Activated T-cell treated with anti-CD3 and anti-CD28 coated beads for 1 hour (primary cell): Measurements from ENCODE around the gene TXNRD2.
"Not testable (repeated sequence)": the region's sequence is repeated elsewhere in the genome, so short reads cannot be mapped to it uniquely, and the experiment has no call there.

Experiments
- DNase-seq: peaks from one replicate; pipeline ENCODE4 v3.0.0-alpha.2; 2020; ENCODE audit warnings: low read depth

TXNRD2 gene

DNA sequence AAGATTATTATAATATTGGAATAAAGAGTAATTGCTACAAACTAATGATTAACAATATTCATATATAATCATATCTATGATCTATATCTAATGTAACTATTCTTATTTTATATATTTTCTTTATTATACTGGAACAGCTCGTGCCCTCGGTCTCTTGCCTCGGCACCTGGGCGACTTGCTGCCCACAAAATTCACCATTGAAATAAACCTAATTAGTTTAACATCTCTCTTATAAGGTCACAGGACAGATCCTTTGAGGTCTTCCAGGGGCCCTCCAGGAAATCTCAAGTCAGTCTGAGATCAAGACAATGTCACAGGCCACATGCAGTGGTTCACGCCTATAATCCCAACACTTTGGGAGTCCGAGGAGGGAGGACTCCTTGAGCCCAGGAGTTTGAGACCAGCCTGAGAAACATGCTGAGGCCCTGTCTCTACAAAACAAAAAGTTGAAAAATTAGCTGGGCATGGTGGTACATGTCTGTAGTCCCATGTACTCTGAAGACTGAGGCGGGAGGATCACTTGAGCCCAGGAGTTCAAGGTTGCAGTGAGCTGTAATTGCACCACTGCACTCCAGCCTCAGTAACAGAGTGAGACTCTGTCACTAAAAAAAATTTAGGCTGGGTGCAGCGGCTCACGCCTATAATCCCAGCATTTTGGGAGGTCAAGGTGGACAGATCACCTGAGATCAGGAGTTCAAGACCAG, 6.6 kb upstream of the TXNRD2 start:
- DNase-seq = no peak

DNA sequence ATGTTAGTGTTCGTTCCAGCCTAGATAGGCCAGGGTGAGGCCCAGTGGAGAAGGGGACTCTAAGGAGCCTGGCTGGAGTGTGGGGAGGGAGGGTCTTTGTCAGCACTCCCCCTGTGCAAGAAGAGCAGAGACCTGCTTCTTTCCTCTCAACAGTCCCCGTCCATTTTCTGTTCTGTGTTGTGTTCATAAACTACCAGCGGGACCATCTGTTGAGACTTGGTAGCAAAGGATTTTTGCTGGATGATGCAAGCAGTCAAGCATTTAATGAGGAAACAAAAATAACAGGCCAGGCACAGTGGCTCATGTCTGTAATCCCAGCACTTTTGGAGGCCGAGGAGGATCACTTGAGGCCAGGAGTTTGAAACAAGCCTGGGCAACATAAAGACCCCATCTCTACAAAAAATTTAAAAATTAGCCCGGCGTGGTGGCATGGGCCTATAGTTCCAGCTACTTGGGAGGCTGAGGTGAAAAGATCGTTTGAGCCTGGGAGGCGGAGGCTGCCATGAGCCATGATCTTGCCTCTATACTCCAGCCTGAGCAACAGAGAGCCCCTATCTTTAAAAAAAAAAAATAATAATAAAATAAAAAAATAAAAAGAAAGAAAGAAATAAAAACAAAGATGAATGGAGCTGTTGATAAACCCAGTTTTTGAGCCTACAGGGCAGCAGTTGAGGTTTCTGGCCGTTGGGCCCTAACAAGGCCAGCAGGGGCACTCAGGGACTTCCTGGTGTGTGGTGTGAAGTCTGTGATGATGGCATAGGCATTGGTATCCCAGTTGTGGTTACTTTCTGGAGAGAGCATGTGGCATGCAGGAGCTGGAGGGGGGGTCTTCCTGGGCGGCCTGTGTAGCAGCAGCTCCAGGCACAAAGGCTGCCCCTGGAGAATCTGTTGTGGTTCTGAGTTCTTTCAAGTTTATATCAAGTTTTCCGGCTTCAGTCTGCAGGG, 1.7 kb upstream of the TXNRD2 start:
- no peak for DNase-seq

DNA sequence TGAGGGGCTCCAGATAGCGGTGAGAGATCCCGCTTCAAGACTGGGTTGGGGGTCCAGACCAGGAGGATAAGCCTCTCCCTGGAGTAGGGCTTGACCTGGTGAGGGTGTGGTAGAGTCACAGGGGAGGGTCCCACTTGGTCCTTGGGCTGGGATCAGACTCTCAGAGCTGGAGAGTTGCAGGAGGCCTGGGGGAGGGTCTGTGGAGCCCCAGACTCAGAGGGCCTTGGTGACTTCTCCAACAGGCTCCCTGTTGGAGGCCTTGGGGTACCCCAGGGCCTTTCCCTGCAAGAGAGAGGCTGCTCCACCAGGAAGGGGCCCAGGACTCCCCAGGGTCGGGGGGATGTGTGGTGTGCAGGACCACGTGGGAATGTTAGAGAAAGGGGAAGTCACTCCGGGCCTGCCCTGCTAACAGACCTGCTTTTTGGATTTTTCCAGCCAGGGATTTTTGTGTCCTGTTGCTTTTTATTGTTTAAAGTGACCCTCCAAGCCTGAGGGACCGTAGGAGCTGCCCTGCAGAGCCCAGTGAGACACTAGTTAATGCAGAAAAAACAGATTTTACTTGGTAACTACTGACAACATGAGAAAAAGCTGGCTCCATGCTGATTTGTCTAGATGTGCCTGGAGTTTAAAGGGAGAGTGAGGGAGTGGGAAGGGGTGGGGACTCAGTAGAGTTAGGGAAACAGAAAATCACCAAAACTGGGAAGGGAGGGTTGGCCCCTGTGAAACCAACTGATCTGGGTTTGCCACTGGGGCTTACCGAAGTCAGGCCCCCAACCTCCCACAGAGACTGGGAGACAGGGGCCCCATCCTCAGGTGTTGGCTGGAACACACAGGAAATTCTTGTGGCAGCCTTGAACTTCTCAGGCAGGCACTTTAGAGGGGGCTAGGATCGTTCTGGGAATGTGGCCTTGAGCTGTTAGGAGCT, 801 bp upstream of the TXNRD2 start:
- DNase-seq = no peak

DNA sequence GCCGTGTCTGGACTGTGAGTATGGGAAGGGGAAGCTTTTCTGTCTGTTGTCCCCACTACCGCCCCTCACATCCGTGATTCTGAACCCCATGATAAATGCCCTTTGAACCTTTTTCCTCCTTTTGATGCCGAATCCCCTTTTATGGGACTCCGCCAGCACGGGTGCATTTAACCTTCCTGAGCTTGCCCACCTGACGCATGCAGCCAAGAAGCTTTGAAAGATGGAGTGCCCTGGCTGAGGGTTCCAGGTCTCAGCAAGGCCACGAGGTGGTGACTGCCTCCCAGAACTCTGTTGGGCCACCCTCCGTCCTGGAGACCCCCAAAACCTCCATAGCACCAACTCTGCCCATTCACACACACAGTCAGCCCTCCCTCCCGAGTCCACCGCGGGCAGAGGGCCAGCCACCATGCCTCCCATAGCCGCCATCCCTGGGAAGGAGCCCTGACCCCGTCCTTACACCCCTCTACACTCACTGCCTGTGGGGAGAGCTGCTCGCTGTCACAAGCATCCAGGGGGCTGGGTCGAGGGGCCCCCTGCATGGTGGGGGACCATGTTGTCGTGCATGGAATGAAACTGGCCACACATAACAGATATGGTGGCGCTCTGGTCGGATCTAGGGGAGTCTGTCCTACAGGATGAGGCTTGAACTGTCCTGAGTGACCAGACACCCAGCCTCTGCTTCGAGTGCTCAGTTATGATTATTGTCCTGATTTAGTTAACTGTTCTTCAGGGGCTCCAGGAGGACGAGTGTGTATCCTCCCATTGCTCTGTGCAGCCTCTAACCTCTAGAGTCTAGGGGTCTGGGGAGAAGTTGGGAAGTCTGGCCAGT, 868 bp downstream of the TXNRD2 start:
- DNase-seq = no peak

DNA sequence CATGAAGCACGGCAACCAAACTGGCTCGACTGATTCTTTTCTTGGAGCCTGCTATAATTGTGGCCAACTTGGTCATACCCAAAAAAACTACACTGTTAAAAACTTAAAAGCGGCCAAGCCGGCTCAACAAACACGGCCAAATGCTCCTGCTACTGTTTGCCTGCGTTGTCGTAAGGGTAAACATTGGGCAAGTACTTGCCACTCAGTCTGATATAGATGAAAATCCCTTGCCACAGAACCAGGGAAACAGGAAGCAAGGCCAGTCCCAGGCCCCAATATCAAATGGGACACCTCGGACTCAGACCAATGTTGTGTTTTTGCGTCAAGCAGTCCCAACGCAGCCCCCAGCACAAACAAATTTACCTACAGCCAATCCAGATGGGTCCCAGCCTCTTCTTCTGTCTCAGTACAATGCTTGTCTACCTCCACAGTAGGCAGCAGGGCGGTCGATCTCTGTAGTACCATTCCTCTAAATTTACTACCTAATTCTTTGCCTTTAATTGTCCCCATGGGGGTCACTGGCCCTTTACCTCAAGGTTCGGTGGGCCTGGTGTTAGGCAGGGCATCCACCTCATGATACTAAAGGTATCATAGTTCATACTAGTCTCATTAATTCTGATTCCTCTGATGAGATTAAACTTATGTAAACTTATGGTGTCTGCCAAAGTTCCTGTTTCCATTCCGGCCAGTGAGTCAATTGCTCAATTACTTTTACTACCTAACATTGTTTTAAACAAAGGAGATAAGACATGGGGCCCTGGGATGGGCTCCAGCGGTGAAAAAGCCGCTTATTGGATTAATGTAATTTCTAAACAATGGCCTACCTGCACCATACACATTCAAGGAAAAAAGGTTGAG, 3.8 kb downstream of the TXNRD2 start:
- no peak for DNase-seq

DNA sequence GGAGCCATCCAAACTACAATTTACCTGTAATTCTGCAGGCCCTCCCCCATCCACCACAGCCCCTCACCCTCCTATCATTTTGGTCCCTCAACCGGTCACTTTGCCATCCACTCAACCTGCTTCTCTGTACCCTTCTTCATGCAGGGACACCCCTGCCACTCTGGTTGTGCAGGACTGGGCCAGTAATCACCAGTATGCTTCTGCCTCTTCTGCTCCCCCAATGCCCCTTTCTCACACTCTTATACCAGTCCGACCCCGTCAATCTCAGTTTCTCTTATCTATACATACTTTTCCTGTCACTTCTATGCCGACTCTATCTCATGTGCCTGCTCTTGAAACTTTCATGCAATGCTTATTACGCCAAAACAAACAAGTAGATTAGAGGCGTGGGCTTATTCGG, 5.1 kb downstream of the TXNRD2 start:
- DNase-seq = no peak

DNA sequence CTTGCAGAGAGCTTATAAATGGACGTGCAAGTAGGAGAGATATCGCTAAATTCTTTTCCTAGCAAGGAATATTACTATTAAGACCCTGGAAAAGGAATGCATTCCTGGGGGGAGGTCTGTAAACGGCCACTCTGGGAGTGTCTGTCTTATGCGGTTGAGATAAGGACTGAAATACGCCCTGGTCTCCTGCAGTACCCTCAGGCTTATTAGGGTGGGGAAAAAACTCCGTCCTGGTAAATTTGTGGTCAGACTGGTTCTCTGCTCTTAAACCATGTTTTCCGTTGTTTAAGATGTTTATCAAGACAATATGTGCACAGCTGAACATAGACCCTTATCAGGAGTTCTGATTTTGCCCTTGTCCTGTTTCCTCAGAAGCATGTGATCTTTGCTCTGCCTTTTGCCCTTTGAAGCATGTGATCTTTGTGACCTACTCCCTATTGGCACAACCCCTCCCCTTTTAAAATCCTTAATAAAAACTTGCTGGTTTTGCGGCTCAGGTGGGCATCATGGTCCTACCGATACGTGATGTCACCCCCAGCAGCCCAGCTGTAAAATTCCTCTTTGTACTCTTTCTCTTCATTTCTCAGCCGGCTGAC, 6.4 kb downstream of the TXNRD2 start:
- not testable (repeated sequence) for DNase-seq

DNA sequence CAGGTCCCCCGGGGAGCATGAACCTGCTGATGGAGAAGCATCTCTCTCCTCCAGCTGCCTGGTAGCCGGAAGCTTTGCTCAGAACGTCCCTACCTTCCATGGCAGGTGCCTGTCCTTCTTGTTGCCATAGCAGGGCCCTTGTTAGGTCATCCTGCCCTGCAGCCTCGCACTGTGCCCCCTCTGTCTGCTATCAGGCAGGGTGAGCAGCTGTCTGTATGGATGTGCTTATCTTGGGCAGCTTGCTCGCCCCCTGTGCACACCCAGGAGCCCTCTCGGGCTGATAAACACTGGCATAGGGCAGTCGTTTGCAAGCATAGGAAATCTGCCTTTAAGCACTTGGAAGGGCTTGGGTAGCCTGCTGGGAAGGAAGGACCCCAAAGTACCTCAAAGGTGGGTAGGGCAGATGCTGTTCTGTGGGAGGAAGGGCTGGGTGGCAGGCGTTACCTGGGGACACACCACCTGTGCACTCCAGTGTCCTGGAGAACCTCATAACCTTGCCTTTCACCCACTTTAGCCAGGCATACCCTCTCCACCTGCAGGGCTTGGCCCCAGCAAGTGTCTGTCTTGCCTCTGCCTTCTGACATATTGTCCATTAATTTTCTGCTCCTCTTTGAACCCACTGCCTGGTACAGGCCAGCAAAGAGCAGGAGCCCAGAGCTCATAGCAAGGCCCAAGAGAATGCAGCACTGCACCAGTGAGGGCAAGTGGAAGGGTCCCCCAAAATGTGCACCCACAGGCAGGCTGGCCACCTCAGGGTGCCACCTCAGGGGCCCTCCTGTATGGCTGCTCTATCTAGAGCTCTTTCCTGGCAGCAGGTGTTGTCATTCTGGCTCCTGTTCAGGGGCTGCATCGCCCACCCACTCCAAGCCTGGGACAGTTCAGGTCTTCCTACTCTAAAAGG, 8.0 kb downstream of the TXNRD2 start:
- DNase-seq = no peak

DNA sequence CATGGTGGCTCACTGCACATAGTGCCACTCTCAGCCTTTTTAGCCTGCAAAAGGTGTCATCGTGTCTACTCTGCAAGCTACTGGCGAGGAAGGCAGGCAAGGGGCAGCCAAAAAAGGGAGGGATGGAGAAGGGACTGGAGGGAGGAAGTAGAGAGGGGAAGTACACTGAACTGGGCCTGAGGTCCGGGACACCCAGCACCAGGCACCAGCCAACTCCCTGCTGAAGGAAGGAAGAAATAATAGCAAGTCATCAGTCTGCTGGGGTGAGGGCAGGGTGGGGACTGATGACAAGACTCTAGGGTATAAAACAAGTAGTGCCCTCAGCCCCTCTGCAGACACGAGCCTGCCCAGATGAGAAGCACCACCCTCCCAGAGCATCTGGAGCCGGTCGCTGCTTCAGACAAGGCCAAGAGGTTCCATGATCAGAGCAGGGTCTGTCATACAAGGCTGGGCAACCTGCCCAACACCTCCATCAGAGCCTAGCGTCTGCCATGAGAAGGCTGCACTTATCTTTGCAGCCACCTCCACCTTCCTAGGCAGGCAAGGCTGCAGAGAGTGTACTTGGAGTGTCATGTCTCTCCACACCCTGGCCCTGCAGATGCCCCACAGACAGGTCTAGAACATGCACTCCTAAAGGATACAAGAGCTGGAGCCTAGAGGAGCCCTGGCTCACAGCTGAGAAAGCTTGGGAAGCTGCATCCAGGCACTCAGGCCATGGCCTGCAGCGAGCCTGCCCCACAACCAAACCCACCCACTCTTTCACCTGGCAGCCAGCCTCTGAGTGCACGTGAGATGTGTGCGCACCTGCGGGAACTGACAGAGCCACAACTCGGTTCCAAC, 9.0 kb downstream of the TXNRD2 start:
- DNase-seq = no peak

DNA sequence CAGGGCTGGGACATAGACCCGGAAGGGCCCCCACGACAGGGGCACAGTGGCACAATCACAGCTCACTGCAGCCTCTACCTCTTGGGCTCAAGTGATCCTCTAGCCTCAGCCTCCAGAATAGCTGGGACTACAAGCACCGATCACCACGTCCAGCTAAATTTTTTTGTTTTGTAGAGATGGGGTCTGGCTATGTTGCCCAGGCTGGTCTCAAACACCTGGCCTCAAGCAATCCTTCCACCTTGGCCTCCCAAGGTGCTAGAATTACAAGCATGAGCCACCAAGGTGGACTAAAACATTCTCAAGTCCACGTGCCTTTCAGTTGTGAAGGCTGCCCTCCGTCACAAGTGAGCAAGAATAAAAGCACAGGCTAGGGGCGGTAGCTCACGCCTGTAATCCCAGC, 10.1 kb downstream of the TXNRD2 start:
- DNase-seq = no peak

DNA sequence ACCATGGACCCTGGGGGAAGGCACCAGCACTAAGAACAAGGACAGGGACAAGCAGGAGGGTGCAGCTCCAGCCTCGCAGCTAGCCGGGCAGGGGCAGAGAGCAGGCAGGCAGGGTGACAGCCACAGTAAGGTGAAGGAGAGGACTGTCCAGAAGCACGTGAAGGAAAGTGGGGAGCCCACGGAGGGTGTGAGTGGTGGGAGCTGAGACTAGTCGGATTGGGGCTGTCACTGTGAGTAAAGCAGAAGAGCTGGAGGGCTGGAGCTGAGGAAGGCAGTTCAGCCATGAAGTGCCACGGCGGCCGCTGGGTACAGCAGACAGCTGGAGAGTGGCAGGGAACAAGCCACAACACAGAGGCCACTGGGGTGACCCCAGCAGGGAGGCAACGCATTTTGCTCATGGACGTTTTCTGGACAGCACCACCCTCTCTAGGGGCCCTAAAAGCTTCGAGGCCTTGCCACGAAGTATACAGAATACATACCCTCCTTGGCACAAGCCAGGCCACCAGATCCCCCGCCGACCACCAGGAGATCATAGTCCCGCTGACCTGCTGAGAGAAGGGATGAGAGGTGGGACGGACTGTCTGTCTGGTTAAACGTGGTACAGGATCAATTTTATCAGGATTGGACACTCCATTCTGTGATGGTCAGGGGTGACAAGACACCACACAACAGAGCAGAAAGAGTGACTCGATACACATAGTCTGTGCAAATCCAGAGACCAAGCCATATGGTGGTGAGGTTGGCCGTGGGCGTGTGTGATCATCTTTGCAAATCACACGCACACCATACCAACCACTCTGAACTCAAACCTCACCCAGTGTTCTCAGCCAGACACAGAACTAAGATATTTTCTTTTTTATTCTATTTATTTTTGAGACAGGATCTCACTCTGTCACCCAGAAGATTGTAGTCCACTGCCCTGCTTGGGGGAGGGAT, 10.8 kb downstream of the TXNRD2 start:
- DNase-seq = no peak

DNA sequence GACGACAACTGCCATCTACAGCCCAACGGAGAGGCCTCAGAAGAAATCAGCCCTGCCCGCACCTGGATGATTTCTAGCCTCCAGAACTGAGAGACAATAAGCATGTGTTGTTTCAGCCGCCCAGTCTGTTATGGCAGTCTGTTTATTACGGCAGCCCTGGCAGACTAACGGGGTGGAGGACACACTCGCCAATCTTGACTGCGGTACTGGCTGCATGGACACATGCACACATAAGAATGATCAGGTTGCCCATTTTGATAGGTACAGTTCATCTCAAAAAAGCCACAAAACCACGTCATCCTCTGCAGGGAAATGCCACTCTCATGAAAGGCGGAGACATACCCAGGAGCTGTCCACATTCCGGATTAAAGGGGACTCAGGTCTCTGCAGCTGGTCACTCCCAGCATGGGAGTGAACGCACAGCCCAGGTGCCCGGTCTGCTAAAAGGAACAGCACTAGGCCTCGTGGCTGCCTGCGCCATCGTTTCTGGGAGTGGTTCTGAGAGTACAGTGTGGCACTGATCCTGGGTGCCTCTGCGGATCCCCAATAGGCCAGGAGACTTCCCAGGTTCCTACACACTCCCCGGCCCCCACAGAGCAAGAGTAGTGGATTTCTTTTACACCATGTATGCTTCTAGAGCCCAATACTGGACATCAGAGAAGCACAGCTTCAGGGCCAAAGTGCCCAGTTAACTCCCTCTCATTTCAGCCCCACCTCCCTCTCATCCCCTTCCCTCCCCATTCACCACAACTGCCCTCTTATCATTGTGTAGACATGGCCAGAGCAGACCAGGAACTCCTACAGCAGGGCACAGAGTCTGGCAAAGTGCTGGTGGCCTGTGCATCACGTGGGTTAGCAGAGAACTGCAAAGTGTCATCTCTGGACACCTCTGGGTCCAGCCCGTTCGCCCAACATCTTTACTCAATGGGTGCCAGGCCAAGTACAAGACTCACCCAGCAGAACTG, 11.8 kb downstream of the TXNRD2 start:
- DNase-seq = no peak

DNA sequence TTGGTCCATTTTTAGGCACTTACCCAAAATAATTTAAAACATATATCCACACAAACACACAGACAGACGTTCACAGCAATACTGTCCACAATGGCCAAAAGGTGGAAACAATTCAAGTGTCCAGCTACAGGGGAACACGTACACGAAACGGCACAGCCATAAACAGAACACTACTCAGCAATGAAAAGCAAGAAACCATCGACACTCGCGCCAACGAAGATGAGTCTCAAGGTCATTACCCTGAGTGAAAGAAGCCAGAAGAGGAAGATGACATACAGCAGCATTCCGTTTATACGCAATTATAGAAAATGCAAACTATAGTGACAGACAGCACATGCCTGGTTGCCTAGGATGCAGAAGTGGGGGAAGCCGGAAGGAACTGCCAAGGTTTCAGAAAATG, 13.4 kb downstream of the TXNRD2 start:
- DNase-seq = no peak

DNA sequence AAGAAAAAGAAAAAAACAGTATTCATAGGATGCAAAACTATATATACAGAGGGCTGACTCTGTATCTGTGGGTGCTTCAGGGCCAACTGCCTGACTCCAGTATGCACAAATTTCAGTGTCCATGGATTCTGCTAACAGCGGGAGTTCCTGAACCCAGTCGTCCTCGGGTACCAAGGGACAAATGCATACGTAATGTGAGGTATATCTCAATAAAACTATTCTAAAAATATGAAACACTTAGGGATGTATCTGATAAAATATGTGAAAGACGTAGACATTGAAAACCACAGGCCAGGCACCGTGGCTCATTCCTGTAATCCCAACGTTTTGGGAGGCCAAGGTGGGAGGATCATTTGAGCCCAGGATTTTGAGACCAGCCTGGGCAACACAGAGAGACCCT, 13.9 kb downstream of the TXNRD2 start:
- no peak for DNase-seq

DNA sequence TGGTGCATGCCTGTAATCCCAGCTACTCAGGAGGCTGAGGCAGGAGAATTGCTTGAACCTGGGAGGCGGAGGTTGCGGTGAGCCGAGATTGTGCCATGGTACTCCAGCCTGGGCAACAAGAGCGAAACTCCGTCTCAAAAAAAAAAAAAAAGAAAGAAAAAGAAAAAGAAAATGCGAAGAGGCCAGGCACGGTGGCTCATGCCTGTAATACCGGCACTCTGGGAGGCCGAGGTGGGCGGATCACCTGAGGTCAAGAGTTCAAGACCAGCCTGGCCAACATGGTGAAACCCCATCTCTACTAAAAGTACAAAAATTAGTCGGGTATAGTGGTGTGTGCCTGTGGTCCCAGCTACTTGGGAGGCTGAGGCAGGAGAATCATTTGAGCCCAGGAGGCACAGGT, 15.6 kb downstream of the TXNRD2 start:
- not testable (repeated sequence) for DNase-seq
